Spleen (tissue), 7 donors: ENCODE measurements around the gene ENO2.
A peak's percentile ranks its signal among the peaks of the same experiment; 100 is the strongest.

ENCODE experiments used
- CTCF ChIP-seq, 11 experiments: fragments of 200-600 bp in 7 of 11; fragments of 450-650 bp in 4 of 11; sonication (generic) in 4 of 11; IDR thresholded peaks in 8 of 11; conservative IDR thresholded peaks in 3 of 11; 1 replicate in 7 of 11; 2 replicates in 4 of 11; pipeline versions ENCODE4 v1.4.0 to v1.8.0; 2016 to 2021; ENCODE audit warnings: antibody characterized with exemption in 11 of 11, inconsistent platforms in 4 of 11, mild to moderate bottlenecking in 1 of 11
- POLR2A ChIP-seq, 3 donors: fragments of 450-650 bp; IDR thresholded peaks; one replicate each; pipeline ENCODE4 v1.5.1; 2017; ENCODE audit warnings: antibody characterized with exemption in 3 of 3, mild to moderate bottlenecking in 1 of 3
- POLR2AphosphoS5 ChIP-seq, 3 donors: sonication (generic); formaldehyde crosslinking; IDR thresholded peaks; one replicate each; pipeline ENCODE4 v1.5.1; 2017; ENCODE audit warnings: antibody characterized with exemption in 3 of 3
- donor health status: DM: no; HTN: no; CAD: no; lungs with moderate emphysema.
- donor health status: DM: no; HTN: no; CAD: no.
- donor health status: DM: no; HTN: no; CAD: no.

GRCh38 chr12:6962285-6963015 is 48.1 kb downstream of the ENO2 start:
- TF ChIP-seq POLR2A (IDR thresholded peaks at IDR 0.05) (no peak), CTCF (IDR thresholded peaks at IDR 0.05 in 8 of 11, conservative IDR thresholded peaks at IDR 0.05 in 3 of 11) (no peak), POLR2AphosphoS5 (IDR thresholded peaks at IDR 0.05) (peak; percentile 28 to 83 (median 67))
